GM12873 (cell line): ENCODE results near the gene KDELR3.

Experiments used
- CTCF ChIP-seq: IDR thresholded peaks from 2 replicates; pipeline ENCODE4 v1.5.1; 2012; ENCODE audit warnings: low read depth, mild to moderate bottlenecking, moderate library complexity, low read length, control low read depth; ENCODE audit not compliant: insufficient read depth; ENCODE audit errors: missing control alignments

The KDELR3 gene

GRCh38 chr22:38448945-38449745 lies 18.8 kb upstream of the KDELR3 start:
- TF ChIP-seq CTCF = no peak

GRCh38 chr22:38449776-38450175 lies 18.1 kb upstream of the KDELR3 start:
- TF ChIP-seq CTCF = no peak

GRCh38 chr22:38450234-38450797 lies 17.6 kb upstream of the KDELR3 start:
- TF ChIP-seq CTCF = no peak

- TF ChIP-seq CTCF = no peak
These were observed 16.5 kb upstream of the KDELR3 start for GRCh38 chr22:38451404-38451803.

GRCh38 chr22:38451864-38452263 lies 16.0 kb upstream of the KDELR3 start:
- no peak for TF ChIP-seq CTCF

- no peak for TF ChIP-seq CTCF
These were observed 15.4 kb upstream of the KDELR3 start for GRCh38 chr22:38452373-38453065.

- TF ChIP-seq CTCF = no peak
These were observed 14.7 kb upstream of the KDELR3 start for GRCh38 chr22:38453066-38453672.
